WTC11 (cell line): ENCODE data around the gene SESTD1.

Source experiments
- CREB1 ChIP-seq: sonication (generic); formaldehyde crosslinking; IDR thresholded peaks from 2 replicates; pipeline ENCODE4 v1.8.0; 2023; ENCODE audit warnings: mild to moderate bottlenecking, missing genetic modification reagents
- ETV6 ChIP-seq: sonication (generic); formaldehyde crosslinking; IDR thresholded peaks from 2 replicates; pipeline ENCODE4 v1.8.1; 2022; ENCODE audit warnings: mild to moderate bottlenecking, missing genetic modification reagents
- OVOL2 ChIP-seq: fragments of 250-450 bp; sonication (Bioruptor Pico); IDR thresholded peaks from 2 replicates; pipeline ENCODE4 v1.9.0; 2021; ENCODE audit warnings: mild to moderate bottlenecking, borderline replicate concordance
- TF ChIP-seq, protein P1 (sequence below): fragments of 200-600 bp; IDR thresholded peaks from 2 replicates; pipeline ENCODE4 v1.8.0; 2022; ENCODE audit warnings: antibody characterized with exemption
- TF ChIP-seq, protein P2 (sequence below): fragments of 250-450 bp; sonication (Bioruptor Pico); IDR thresholded peaks from 2 replicates; pipeline ENCODE4 v1.9.0; 2021; ENCODE audit warnings: mild to moderate bottlenecking
- TF ChIP-seq, protein P3 (sequence below): sonication (generic); formaldehyde crosslinking; IDR thresholded peaks from 2 replicates; pipeline ENCODE4 v1.8.1; 2023; ENCODE audit warnings: mild to moderate bottlenecking, missing genetic modification reagents, moderate library complexity

DNA sequence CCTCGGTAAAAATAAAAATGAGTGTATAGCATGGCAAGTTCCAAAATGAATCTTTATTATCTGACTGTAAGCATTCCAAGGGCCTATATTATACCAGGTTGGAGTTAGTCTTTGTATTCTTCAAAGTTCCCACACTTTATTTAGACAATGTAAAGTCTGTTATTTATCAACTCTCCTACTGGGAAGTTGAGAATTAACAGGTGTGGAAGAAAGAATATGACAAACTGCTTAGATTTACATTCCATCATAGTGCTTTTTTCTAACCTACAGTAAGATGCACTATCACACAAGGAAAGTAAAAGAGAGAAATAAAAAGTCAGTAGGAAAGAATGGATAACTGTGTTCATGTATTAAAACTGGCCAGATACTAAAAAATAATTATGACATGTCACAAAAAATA, 93.3 kb downstream of the SESTD1 start:
- TF ChIP-seq OVOL2 (CRISPR knock-in tag) (no peak), ETV6 (CRISPR knock-in tag) (no peak), CREB1 (no peak)
- TF ChIP-seq, protein P1, sequence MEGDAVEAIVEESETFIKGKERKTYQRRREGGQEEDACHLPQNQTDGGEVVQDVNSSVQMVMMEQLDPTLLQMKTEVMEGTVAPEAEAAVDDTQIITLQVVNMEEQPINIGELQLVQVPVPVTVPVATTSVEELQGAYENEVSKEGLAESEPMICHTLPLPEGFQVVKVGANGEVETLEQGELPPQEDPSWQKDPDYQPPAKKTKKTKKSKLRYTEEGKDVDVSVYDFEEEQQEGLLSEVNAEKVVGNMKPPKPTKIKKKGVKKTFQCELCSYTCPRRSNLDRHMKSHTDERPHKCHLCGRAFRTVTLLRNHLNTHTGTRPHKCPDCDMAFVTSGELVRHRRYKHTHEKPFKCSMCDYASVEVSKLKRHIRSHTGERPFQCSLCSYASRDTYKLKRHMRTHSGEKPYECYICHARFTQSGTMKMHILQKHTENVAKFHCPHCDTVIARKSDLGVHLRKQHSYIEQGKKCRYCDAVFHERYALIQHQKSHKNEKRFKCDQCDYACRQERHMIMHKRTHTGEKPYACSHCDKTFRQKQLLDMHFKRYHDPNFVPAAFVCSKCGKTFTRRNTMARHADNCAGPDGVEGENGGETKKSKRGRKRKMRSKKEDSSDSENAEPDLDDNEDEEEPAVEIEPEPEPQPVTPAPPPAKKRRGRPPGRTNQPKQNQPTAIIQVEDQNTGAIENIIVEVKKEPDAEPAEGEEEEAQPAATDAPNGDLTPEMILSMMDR: no peak
- TF ChIP-seq, protein P2, sequence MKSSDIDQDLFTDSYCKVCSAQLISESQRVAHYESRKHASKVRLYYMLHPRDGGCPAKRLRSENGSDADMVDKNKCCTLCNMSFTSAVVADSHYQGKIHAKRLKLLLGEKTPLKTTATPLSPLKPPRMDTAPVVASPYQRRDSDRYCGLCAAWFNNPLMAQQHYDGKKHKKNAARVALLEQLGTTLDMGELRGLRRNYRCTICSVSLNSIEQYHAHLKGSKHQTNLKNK (CRISPR knock-in tag): no peak
- TF ChIP-seq, protein P3, sequence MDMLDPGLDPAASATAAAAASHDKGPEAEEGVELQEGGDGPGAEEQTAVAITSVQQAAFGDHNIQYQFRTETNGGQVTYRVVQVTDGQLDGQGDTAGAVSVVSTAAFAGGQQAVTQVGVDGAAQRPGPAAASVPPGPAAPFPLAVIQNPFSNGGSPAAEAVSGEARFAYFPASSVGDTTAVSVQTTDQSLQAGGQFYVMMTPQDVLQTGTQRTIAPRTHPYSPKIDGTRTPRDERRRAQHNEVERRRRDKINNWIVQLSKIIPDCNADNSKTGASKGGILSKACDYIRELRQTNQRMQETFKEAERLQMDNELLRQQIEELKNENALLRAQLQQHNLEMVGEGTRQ (CRISPR knock-in tag): no peak
